ENCODE measurements around the gene CALCOCO2. TPM values are rescaled to one million over a fixed set of nuclear protein-coding genes. Genes with fewer than 3 reads are reported as not detected.
"Not testable (repeated sequence)": the region's sequence is repeated elsewhere in the genome, so short reads cannot be mapped to it uniquely, and the experiment has no call there.

CALCOCO2 gene
- total and polyA plus RNA-seq, 10 of the 15 experiments (the other 5 are each of a cell fraction or from before 2014, with no cell fraction given) = 20.2 to 138 (median 53.1) TPM

DNA sequence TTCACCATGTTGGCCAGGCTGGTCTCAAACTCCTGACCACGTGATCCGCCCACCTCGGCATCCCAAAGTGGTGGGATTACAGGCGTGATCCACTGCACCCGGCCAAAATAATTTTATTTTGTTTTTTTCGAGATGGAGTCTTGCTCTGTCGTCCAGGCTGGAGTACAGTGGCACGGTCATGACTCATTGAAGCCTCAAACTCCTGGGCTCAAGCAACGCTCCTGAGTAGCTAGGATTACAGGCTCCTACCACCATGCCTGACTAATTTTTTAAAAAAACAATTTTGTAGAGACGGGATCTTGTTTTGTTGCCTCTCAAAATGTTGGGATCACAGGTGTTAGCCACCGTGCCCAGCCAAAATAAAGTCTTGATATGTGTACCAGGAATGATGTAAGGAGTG lies 11.4 kb upstream of the CALCOCO2 start:
- no peak for FAIRE-seq
- no peaks in the 10 kb centered on the region for H3K9me3 ChIP-seq (replicated peaks; ENCODE audit: control insufficient read depth, insufficient read depth, low read length)
- no peaks in the 10 kb centered on the region for H3K79me2 ChIP-seq (ENCODE audit: control insufficient read depth, insufficient read depth, low read length)
- H3K4me1 ChIP-seq (ENCODE audit: control insufficient read depth, insufficient read depth, low read length) = peaks cover 12% of the 10 kb centered on the region
- peaks cover 0 to 6% of the 10 kb centered on the region in 2 experiments; a peak in 1 of 4 replicates for H3K27me3 ChIP-seq (replicated peaks in 1 of 2; ENCODE audit: control insufficient read depth in 2 of 2, insufficient read depth in 2 of 2, low read length in 1 of 2)
- no peaks in the 10 kb centered on the region for H3K36me3 ChIP-seq (ENCODE audit: control insufficient read depth in 2 of 2, insufficient read depth in 2 of 2, low read length in 1 of 2)
- H3K4me2 ChIP-seq (ENCODE audit: control insufficient read depth, insufficient read depth) = no peak overlapping the region
- H3K27ac ChIP-seq (ENCODE audit: control insufficient read depth, insufficient read depth) = no peak overlapping the region
- no peaks in the 10 kb centered on the region for H4K20me1 ChIP-seq (ENCODE audit: control insufficient read depth, insufficient read depth)
- no peak for ATAC-seq
- ChIA-PET POLR2A (no interaction called here), RAD21 (ENCODE audit: unreplicated experiment) (interaction anchor here (0.6 to 18.8 kb wide), 2 partner anchors 59 to 467 kb away, joined by 3 to 376 read pairs; no protein-coding TSS in a partner anchor), CTCF (interaction anchor here (15.2 kb wide), 1 partner anchor 60 kb away, joined by 490 read pairs; no protein-coding TSS in a partner anchor), SMC1A (ENCODE audit: uncharacterized antibody, unreplicated experiment) (interaction anchor here (17.5 kb wide), 1 partner anchor 57 kb away, joined by 281 read pairs; no protein-coding TSS in a partner anchor)
- no TSS peak for BruUV-seq (replicated peaks)
- intact Hi-C loops (cut with micrococcal nuclease; ENCODE audit: unreplicated experiment) = no loop called here
- DNase-seq (ENCODE audit: low read depth, low spot score) = no peak
- no peak overlapping the region for H3K9ac ChIP-seq (ENCODE audit: control insufficient read depth, insufficient read depth, low read length)
- WGBS (ENCODE audit: insufficient coverage, insufficient replicate concordance, low lambda C conversion rate, missing lambda C conversion rate) = 78% methylated on average over 11 of the region's 11 CpGs
- no peak overlapping the region for H2AFZ ChIP-seq (ENCODE audit: control insufficient read depth, low read depth, low read length)
- no peak overlapping the region for H3K4me3 ChIP-seq
- in situ Hi-C loops (cut with MboI) = no loop called here
- no peak for TF ChIP-seq HDAC2 (IDR thresholded peaks at IDR 0.05)
- no peak for TF ChIP-seq MTA3 (IDR thresholded peaks at IDR 0.05; ENCODE audit: borderline replicate concordance, low read length)
- TF ChIP-seq, protein P1, sequence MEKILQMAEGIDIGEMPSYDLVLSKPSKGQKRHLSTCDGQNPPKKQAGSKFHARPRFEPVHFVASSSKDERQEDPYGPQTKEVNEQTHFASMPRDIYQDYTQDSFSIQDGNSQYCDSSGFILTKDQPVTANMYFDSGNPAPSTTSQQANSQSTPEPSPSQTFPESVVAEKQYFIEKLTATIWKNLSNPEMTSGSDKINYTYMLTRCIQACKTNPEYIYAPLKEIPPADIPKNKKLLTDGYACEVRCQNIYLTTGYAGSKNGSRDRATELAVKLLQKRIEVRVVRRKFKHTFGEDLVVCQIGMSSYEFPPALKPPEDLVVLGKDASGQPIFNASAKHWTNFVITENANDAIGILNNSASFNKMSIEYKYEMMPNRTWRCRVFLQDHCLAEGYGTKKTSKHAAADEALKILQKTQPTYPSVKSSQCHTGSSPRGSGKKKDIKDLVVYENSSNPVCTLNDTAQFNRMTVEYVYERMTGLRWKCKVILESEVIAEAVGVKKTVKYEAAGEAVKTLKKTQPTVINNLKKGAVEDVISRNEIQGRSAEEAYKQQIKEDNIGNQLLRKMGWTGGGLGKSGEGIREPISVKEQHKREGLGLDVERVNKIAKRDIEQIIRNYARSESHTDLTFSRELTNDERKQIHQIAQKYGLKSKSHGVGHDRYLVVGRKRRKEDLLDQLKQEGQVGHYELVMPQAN (conservative IDR thresholded peaks at IDR 0.05) = no peak
- no peak for TF ChIP-seq YY1 (IDR thresholded peaks at IDR 0.05; ENCODE audit: low read depth, low read length)
- TF ChIP-seq SIX5 (IDR thresholded peaks at IDR 0.05; ENCODE audit: low read depth, low read length, severe bottlenecking) = no peak

DNA sequence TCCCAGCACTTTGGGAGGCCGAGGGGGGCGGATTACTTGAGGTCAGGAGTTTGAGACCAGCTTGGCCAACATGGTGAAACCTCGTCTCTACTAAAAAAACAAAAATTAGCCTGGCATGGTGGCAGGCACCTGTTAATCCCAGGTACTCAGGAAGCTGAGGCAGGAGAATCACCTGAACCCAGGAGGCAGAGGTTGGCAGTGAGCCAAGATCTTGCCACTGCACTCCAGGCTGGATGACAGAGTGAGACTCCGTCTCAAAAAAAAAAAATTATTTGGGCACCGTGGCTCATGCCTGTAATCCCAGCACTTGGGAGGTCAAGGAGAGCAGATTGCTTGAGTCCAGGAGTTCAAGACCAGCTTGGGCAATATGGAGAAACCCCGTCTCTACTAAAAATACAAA lies 9.9 kb upstream of the CALCOCO2 start:
- H3K9me3 ChIP-seq (replicated peaks; ENCODE audit: control insufficient read depth, insufficient read depth, low read length); ATAC-seq; H2AFZ ChIP-seq (ENCODE audit: control insufficient read depth, low read depth, low read length); H4K20me1 ChIP-seq (ENCODE audit: control insufficient read depth, insufficient read depth); H3K79me2 ChIP-seq (ENCODE audit: control insufficient read depth, insufficient read depth, low read length); H3K4me3 ChIP-seq; H3K27ac ChIP-seq (ENCODE audit: control insufficient read depth, insufficient read depth); POLR2A ChIA-PET; H3K27me3 ChIP-seq (replicated peaks in 1 of 2; ENCODE audit: control insufficient read depth in 2 of 2, insufficient read depth in 2 of 2, low read length in 1 of 2); H3K36me3 ChIP-seq (ENCODE audit: control insufficient read depth in 2 of 2, insufficient read depth in 2 of 2, low read length in 1 of 2); intact Hi-C loops (cut with micrococcal nuclease; ENCODE audit: unreplicated experiment); H3K4me2 ChIP-seq (ENCODE audit: control insufficient read depth, insufficient read depth); BruUV-seq (replicated peaks); DNase-seq (ENCODE audit: low read depth, low spot score); in situ Hi-C loops (cut with MboI); FAIRE-seq; H3K9ac ChIP-seq (ENCODE audit: control insufficient read depth, insufficient read depth, low read length): not testable (repeated sequence)
- SMC1A ChIA-PET (ENCODE audit: uncharacterized antibody, unreplicated experiment) = interaction anchor here (1.6 to 17.5 kb wide), 3 partner anchors 14 to 55 kb away, joined by 5 to 281 read pairs (median 6); no protein-coding TSS in a partner anchor
- 63% methylated on average over 6 of the region's 6 CpGs for WGBS (ENCODE audit: insufficient coverage, insufficient replicate concordance, low lambda C conversion rate, missing lambda C conversion rate)
- CTCF ChIA-PET = interaction anchor here (1.9 to 15.2 kb wide), 3 partner anchors 8 to 58 kb away, joined by 5 to 490 read pairs (median 20); no protein-coding TSS in a partner anchor
- peaks cover 12% of the 10 kb centered on the region for H3K4me1 ChIP-seq (ENCODE audit: control insufficient read depth, insufficient read depth, low read length)
- RAD21 ChIA-PET (ENCODE audit: unreplicated experiment) = interaction anchor here (1.0 to 3.8 kb wide), 2 partner anchors 53 to 58 kb away, joined by 3 to 13 read pairs; no protein-coding TSS in a partner anchor
